NCI-H187 (cell line): ENCODE results near the gene KRT3.
"Not testable (repeated sequence)": the region's sequence is repeated elsewhere in the genome, so short reads cannot be mapped to it uniquely, and the experiment has no call there.

Experiments used
- DNase-seq, 2 experiments: peaks; one replicate each; lab custom pipeline; 2025; lab: John Stamatoyannopoulos, UW

The KRT3 gene

GRCh38 chr12:52781399-52782082 lies 14.4 kb downstream of the KRT3 start:
- no peak for DNase-seq

- no peak for DNase-seq
Observed at GRCh38 chr12:52779914-52780313, 16.0 kb downstream of the KRT3 start.

GRCh38 chr12:52778833-52779232 lies 17.1 kb downstream of the KRT3 start:
- DNase-seq: no peak

- DNase-seq: no peak
Observed at GRCh38 chr12:52777566-52777965, 18.4 kb downstream of the KRT3 start.

- no peak for DNase-seq
Observed at GRCh38 chr12:52776913-52777395, 19.0 kb downstream of the KRT3 start, which contains the start of gene KRT76. Gene KRT76, minus strand, starts transcription at chr12:52777345. Its CDS starts 54 bp downstream, at chr12:52777291.

GRCh38 chr12:52776435-52776834 lies 19.5 kb downstream of the KRT3 start:
- no peak for DNase-seq

- no peak for DNase-seq
Observed at GRCh38 chr12:52774629-52775250, 21.2 kb downstream of the KRT3 start.

- no peak for DNase-seq
Observed at GRCh38 chr12:52772772-52773171, 23.1 kb downstream of the KRT3 start.

- DNase-seq: no peak
Observed at GRCh38 chr12:52772188-52772587, 23.7 kb downstream of the KRT3 start.

GRCh38 chr12:52771505-52771904 lies 24.4 kb downstream of the KRT3 start:
- DNase-seq: no peak

- no peak for DNase-seq
Observed at GRCh38 chr12:52771088-52771487, 24.8 kb downstream of the KRT3 start.

GRCh38 chr12:52769946-52770345 lies 26.0 kb downstream of the KRT3 start:
- DNase-seq: no peak

- DNase-seq: no peak
Observed at GRCh38 chr12:52769354-52769753, 26.6 kb downstream of the KRT3 start.

- no peak for DNase-seq
Observed at GRCh38 chr12:52768479-52769200, 27.3 kb downstream of the KRT3 start.

GRCh38 chr12:52767427-52767826 lies 28.5 kb downstream of the KRT3 start:
- DNase-seq: no peak

GRCh38 chr12:52767020-52767379 lies 28.9 kb downstream of the KRT3 start:
- DNase-seq: no peak

GRCh38 chr12:52766351-52767019 lies 29.4 kb downstream of the KRT3 start:
- no peak for DNase-seq

GRCh38 chr12:52765702-52766101 lies 30.2 kb downstream of the KRT3 start:
- no peak for DNase-seq

- no peak for DNase-seq
Observed at GRCh38 chr12:52763991-52764390, 31.9 kb downstream of the KRT3 start.

GRCh38 chr12:52763036-52763659 lies 32.8 kb downstream of the KRT3 start:
- DNase-seq: no peak

GRCh38 chr12:52761802-52762201 lies 34.1 kb downstream of the KRT3 start:
- DNase-seq: no peak

GRCh38 chr12:52761218-52761617 lies 34.7 kb downstream of the KRT3 start:
- DNase-seq: not testable (repeated sequence)
